Nucleus accumbens (tissue), 56 donors: Measurements from ENCODE around the gene RNF186.
"Not testable (repeated sequence)": the region's sequence is repeated elsewhere in the genome, so short reads cannot be mapped to it uniquely, and the experiment has no call there.

Experiments used
- DNase-seq, 56 donors: peaks; one replicate each; lab custom pipeline; 2025; lab: John Stamatoyannopoulos, UW

Gene RNF186

DNA sequence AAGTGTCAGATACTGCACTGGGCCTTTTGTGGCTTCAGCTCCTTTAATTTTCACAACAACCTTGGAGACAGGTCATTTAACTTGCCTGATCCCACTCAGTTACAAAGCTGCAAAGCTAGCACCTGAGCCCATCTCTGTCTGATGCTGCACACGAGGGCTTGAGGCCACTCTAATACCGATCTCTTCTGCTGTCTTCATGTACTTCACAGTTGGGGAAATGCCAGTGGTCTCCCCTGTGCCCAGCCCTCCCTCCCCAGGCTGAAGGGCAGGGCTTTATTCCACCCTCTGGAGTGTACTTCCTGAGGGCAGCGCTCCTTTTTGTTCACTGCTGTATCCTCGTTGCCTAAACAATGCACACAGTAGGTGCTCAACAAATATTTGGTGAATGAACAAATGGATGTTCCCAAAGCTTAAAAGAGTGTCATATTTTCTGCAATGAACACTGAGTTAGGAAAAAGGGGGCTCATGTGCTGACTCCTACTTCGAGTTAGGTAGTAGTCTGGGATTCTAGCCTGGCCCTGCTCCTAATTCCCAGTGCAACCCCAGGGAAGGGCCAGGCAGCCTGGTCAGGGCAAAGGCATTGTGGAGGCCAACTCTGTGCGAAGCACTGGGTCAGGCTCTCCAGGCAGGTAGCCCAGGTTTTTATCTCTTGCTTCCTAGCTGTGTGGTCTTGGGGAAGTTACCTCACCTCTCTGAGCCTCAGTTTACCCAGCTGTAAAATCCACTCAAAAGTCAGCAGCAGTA, 16.4 kb downstream of the RNF186 start:
- no peak for DNase-seq

GRCh38 chr1:19797827-19798226, 17.3 kb downstream of the RNF186 start:
- DNase-seq = no peak

GRCh38 chr1:19794583-19794982, 20.5 kb downstream of the RNF186 start:
- DNase-seq = no peak

DNA sequence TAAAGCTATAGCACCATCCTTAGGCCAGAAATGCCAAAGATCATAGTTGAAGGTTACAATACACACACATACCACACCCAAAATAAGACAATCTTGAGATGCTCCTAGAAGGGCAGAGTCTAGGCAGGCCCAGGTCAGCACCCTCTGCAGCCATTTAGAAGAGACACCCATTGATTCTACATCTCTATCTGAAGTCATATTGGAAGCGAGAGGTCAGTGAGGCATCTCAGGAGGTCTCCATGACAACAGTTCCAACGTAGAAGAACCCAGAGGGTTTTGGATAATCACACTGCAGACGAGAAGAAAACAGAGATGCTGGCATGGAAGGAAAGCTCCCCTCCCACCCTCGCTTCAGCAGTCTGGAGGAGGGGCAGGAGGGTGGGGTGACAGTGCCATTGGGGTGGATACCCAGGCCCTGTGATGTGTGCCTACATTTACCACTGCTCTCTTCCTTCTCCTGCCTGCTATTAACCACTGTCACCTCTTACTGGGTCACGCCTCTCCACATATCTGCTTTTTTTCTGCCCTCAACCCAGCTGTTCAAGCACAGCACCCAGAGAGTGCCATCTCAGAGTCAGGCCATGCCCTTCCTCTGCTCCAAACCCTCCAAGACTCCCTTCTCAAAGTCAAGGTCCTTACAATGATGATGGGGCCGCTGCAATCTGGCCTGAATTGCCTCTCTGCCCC, 21.6 kb downstream of the RNF186 start:
- no peak for DNase-seq

GRCh38 chr1:19792237-19793002, 22.7 kb downstream of the RNF186 start:
- DNase-seq = no peak

DNA sequence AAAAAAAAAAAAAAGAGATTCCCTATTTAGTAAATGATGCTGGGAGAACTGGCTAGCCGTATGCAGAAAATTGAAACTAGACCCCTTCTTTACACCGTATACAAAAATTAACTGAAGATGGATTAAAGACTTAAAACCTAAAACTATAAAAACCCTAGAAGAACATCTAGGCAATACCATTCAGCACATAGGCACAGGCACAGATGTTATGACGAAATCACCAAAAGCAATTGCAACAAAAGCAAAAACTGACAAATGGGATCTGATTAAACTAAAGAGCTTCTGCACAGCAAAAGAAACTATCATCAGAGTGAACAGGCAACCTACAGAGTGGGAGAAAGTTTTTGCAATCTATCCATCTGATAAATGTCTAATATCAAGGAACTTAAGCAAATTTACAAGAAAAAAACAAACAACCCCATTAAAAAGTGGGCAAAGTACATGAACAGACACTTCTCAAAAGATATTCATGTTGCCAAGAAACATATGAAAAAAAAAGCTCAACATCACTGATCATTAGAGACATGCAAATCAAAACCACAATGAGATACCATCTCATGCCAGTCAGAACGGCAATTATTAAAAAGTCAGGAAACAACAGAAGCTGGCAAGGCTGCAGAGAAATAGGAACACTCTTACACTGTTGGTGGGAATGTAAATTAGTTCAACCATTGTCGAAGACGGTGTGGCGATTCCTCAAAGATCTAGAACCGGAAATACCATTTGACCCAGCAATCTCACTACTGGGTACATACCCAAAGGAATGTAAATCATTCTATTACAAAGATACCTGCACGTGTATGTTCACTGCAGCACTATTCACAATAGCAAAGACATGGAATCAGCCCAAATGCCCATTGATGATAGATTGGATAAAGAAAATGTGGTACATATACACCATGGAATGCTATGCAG, 24.8 kb downstream of the RNF186 start:
- not testable (repeated sequence) for DNase-seq

GRCh38 chr1:19786988-19787423, 28.1 kb downstream of the RNF186 start:
- no peak for DNase-seq

- DNase-seq = no peak
Measured at GRCh38 chr1:19785660-19786059, 29.4 kb downstream of the RNF186 start.

- DNase-seq = no peak
Measured at GRCh38 chr1:19780267-19780877, 34.7 kb downstream of the RNF186 start.

DNA sequence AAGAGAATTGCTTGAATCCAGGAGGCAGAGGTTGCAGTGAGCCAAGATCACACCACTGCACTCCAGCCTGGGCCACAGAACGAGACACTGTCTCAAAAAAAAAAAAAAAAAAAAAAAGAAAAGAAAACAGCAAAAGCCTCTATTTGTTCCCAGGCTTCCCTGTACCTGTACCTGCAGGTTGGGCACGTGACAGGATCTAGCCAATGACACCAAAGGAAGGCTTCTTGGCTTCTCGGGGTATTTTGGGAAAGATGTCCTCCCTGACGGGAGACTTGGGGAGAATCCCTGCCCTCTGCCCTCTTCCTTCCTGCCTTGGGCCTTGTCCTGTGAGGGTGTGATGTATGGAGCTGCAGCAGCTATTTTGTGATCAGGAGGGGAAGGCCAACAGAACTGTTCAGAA, 38.1 kb downstream of the RNF186 start:
- DNase-seq = no peak

DNA sequence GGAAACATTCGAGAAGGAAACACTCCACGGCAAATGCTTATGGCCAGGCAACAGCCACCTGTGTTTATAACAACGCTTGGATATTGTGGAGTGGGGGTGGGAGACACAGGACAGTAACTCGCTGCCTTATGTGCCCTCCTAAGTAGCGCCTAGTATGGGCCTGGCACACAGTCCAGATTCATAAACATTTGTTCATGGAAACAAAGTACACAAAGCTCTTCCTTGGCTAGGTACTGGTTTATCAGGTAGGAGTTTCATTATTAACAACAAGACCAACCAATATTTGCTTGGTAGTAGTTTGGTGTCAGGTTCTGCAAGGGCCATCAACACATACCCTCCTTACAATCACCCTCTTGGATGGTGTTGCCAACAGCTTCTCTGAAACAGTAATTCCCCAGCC, 38.8 kb downstream of the RNF186 start:
- DNase-seq = no peak

DNA sequence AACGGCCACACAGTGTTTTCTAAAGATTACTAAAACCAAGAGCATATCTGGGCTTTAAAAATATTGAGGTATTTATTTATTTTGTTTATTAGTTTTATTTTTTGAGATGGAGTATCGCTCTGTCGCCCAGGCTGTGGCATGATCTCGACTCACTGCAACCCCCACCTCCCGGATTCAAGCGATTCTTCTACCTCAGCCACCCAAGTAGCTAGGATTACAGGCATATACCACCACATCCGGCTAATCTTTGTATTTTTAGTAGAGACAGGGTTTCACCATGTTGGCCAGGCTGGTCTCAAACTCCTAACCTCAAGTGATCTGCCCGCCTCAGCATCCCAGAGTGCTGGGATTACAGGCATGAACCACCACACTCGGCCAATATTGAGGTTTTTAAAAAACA, 39.3 kb downstream of the RNF186 start:
- no peak for DNase-seq

DNA sequence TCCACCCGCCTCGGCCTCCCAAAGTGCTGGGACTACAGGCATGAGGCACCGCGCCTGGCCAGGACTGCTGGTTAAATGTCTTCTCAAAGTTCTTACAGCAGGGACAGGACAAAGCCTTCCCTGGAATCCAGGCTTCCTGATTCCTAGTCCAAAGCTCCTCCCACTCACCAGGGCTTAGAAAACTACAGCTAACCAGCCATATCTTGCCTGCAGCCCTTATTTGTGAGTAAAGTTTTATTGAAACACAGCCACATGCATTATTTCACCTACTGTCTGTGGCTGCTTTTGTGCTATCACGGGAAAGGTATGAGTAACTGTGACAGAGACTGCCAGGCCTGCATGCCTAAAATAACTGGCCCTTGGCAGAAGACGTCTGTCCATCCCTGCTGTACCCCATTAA, 39.8 kb downstream of the RNF186 start:
- DNase-seq = no peak

GRCh38 chr1:19774180-19774785, 40.8 kb downstream of the RNF186 start:
- no peak for DNase-seq

- no peak for DNase-seq
Measured at GRCh38 chr1:19773485-19773884, 41.6 kb downstream of the RNF186 start.

DNA sequence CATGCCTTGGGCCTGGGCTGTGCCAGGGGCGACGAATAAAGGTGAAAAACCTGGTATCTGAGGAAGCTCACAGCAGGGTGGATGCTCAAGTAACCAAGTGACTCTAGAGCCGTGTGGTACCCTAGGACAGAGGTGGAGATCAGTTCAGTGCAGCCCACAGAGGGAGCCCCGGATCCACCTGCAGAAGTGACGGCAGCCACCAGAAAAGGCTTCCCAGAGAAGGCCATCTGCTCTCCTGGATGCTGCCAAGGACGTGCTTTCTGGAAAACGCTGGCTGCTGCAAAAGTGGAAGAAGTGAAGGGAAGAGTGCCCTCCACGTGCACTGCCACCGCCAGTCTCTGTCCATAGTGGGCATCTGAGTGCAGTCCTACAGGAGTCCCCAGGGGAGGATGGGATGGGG, 43.0 kb downstream of the RNF186 start:
- DNase-seq = no peak

DNA sequence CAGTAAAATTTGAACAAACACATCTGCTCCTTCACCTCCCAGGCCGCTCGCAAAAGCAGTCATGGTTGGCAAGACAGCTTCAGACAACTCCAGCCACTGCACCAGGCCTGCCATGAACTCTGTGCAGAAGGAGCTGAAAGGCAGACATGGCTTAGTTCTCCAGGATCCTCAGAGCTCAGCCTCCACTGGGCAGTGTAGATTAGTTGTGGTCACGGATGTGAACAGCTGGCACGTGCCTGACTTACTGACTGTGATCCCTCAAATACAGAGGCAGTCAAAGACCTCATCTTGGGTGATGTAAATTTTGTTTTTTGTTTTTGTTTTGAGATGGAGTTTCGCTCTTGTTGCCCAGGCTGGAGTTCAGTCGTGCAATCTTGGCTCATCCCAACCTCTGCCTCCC, 43.7 kb downstream of the RNF186 start:
- DNase-seq = no peak

- DNase-seq = no peak
Measured at GRCh38 chr1:19770436-19771190, 44.5 kb downstream of the RNF186 start.
